Measurements from ENCODE around the gene F11R. TPM values are rescaled to one million over a fixed set of nuclear protein-coding genes. Genes with fewer than 3 reads are reported as not detected.
A peak's percentile ranks its signal among the peaks of the same experiment; 100 is the strongest.

F11R gene
- total RNA-seq, 4 donors from 2014 or later, result 3.1 to 6.0 (median 5.3) TPM

DNA sequence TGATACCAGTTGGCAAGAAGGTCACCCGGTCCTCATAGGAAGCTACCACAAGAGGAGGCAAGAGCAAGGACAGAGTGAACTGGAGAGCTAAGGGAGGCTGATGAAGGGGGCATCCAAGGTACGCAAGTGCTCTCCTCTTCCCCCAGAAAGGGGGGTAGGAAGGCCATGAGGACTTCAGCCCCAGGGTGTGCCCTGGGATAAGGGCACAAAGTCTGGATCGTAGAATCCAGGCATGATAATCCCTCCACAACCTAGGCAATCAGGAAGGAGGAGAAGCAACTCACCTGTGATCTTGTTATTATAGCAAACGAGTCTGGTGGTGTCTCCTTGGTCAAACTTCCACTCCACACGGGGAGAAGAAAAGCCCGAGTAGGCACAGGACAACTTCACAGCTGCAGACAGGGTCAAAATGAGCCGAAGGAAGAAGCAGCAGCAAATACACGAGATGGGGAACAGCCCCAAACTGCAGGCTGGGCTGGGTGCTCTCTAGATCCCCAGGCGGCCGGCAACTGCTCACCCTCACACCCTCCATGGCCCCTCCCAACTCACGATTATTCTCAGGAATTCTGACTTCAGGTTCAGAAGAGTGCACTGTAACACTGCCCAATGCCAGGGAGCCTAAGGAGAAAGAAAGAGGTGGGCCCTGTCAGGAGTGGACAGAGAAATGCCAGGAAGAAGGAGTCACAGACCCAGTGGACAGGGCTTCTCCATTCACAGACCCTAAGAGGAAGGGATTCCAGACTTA is 20.0 kb downstream of the F11R start:
- Histone ChIP-seq H3K4me3 (no peak overlapping the region), H3K9me3 (no peaks in the 10 kb centered on the region), H3K27ac (no peak overlapping the region), H3K36me3 (peaks cover 0 to 9% of the 10 kb centered on the region in 2 donors), H3K27me3 (no peaks in the 10 kb centered on the region), H3K4me1 (no peaks in the 10 kb centered on the region)
- DNase-seq, result no peak
- TF ChIP-seq, protein P1, sequence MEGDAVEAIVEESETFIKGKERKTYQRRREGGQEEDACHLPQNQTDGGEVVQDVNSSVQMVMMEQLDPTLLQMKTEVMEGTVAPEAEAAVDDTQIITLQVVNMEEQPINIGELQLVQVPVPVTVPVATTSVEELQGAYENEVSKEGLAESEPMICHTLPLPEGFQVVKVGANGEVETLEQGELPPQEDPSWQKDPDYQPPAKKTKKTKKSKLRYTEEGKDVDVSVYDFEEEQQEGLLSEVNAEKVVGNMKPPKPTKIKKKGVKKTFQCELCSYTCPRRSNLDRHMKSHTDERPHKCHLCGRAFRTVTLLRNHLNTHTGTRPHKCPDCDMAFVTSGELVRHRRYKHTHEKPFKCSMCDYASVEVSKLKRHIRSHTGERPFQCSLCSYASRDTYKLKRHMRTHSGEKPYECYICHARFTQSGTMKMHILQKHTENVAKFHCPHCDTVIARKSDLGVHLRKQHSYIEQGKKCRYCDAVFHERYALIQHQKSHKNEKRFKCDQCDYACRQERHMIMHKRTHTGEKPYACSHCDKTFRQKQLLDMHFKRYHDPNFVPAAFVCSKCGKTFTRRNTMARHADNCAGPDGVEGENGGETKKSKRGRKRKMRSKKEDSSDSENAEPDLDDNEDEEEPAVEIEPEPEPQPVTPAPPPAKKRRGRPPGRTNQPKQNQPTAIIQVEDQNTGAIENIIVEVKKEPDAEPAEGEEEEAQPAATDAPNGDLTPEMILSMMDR (IDR thresholded peaks at IDR 0.05 in 4 of 5, conservative IDR thresholded peaks at IDR 0.05 in 1 of 5), result no peak
- TF ChIP-seq POLR2A (IDR thresholded peaks at IDR 0.05), result no peak
- ATAC-seq, result no peak
- intact Hi-C loops (cut with DNase I; ENCODE audit: low total_unique reads) (no loop called here), in situ Hi-C loops (cut with MboI; ENCODE audit: low sequenced_read_pairs in 4 of 4) (no loop called here)

DNA sequence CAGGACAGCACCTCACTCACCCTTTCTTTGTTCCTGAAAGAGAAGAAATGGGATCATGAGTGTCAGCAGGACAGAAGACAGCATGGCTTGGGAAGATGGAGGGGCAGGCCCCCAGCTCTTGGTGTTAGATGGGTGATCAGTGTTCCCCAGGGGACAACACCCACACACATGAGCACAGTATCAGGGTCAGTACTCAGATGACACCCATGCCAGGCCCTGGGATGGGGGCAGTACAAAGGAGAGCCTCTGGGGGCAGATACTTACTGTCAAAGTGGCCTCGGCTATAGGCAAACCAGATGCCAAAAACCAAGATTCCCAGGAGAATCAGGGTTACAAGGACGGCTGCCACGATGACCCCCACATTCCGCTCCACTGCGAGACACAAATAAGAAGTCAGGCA is 21.6 kb downstream of the F11R start:
- no peak for TF ChIP-seq POLR2A (IDR thresholded peaks at IDR 0.05)
- TF ChIP-seq, protein P1 (IDR thresholded peaks at IDR 0.05 in 4 of 5, conservative IDR thresholded peaks at IDR 0.05 in 1 of 5), result no peak
- Histone ChIP-seq H3K27ac (no peak overlapping the region), H3K27me3 (no peaks in the 10 kb centered on the region), H3K9me3 (no peaks in the 10 kb centered on the region), H3K36me3 (peaks cover 0 to 9% of the 10 kb centered on the region in 2 donors), H3K4me3 (no peak overlapping the region), H3K4me1 (no peaks in the 10 kb centered on the region)
- ATAC-seq (no peak), DNase-seq (no peak)
- in situ Hi-C loops (cut with MboI; ENCODE audit: low sequenced_read_pairs in 4 of 4) (loop anchor here in 2 of 4 donors (10.0 kb wide), 1 partner anchor 95 kb away; the partner anchor contains the start of gene KLHDC9 (in 2 of the 2)), intact Hi-C loops (cut with DNase I; ENCODE audit: low total_unique reads) (no loop called here)

DNA sequence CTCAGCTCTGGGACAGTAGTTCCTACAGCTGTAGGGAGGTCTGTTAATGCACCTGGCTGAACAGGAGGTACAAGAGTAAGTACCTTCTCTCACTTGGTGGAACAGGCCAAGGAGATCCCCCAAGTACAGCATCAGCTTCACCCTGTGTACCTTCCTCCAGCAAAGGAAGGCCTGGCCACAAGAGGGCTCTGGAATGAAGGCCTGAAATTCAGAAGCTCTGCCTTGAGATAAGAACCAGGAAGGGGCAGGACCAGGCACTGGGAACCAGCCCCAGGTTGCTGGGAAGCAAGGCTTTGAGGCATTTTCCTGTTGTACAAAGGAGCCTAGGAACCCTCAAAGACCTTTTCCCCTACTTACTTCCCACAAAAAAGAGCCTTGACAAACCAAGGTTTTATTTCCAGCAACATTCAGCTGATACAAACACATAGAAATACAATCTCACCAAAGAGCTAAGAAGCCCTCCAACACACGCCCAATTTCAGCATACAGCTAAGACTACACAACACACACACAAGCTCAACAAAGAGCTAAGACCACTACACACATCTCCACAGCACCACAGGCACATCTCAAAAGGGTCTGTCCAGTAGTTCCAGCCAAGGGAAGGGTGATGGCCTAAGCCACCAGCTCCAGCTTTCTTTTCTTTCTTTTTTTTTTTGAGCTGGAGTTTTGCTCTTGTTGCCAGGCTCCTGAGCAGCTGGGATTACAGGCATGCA is 23.5 kb downstream of the F11R start:
- ATAC-seq (peak; percentile 56 to 72), DNase-seq (peak in 1 of 2 donors; percentile 16)
- no peaks in the 10 kb centered on the region for H3K4me1 ChIP-seq
- TF ChIP-seq POLR2A (IDR thresholded peaks at IDR 0.05), result no peak
- TF ChIP-seq, protein P1 (IDR thresholded peaks at IDR 0.05 in 4 of 5, conservative IDR thresholded peaks at IDR 0.05 in 1 of 5), result peak in 3 of 5 experiments; percentile 47 to 53 (median 51)
- no peaks in the 10 kb centered on the region for H3K27me3 ChIP-seq
- H3K27ac ChIP-seq, result peak overlapping the region in 3 of 4 donors; percentile 59 to 70 (median 62)
- H3K4me3 ChIP-seq, result no peak overlapping the region
- peaks cover 0 to 9% of the 10 kb centered on the region in 2 donors for H3K36me3 ChIP-seq
- in situ Hi-C loops (cut with MboI; ENCODE audit: low sequenced_read_pairs in 4 of 4) (loop anchor here in 2 of 4 donors (10.0 kb wide), 1 partner anchor 97 kb away; the partner anchor contains the start of gene KLHDC9 (in 2 of the 2)), intact Hi-C loops (cut with DNase I; ENCODE audit: low total_unique reads) (loop anchor here (1.0 kb wide), 1 partner anchor 100 kb away; no protein-coding TSS in a partner anchor)
- H3K9me3 ChIP-seq, result no peaks in the 10 kb centered on the region

DNA sequence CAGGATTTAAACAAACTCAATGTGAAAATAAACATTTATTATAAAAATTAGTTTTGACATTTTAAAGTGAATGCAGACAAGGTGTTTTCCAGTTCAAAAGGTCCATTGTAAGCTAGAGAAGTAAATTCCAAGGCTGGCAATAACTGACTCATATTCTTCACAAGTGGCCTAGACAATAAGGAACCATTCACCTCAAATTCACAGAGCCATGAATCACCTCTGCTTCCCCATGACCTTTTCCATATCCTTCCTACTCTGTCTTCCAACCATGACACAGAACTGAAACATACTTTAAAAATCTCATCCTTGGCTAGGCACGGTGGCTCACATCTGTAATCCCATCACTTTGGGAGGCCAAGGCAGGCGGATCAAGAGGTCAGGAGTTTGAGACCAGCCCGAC is 24.8 kb downstream of the F11R start:
- ATAC-seq (no peak), DNase-seq (no peak)
- H3K27me3 ChIP-seq, result no peaks in the 10 kb centered on the region
- no peak overlapping the region for H3K27ac ChIP-seq
- in situ Hi-C loops (cut with MboI; ENCODE audit: low sequenced_read_pairs in 4 of 4), result loop anchor here in 2 of 4 donors (10.0 kb wide), 1 partner anchor 99 kb away; the partner anchor contains the start of gene KLHDC9 (in 2 of the 2)
- H3K4me3 ChIP-seq, result no peak overlapping the region
- no peaks in the 10 kb centered on the region for H3K4me1 ChIP-seq
- intact Hi-C loops (cut with DNase I; ENCODE audit: low total_unique reads), result no loop called here
- no peaks in the 10 kb centered on the region for H3K9me3 ChIP-seq
- TF ChIP-seq, protein P1 (IDR thresholded peaks at IDR 0.05 in 4 of 5, conservative IDR thresholded peaks at IDR 0.05 in 1 of 5), result no peak
- no peak for TF ChIP-seq POLR2A (IDR thresholded peaks at IDR 0.05)
- H3K36me3 ChIP-seq, result peaks cover 0 to 9% of the 10 kb centered on the region in 2 donors
